Transverse colon (tissue), 4 donors: ENCODE measurements around the gene PDE10A. TPM values are rescaled to one million over a fixed set of nuclear protein-coding genes. Genes with fewer than 3 reads are reported as not detected.
A peak's percentile ranks its signal among the peaks of the same experiment; 100 is the strongest.

ENCODE experiments used
- DNase-seq: peaks from one replicate; pipeline ENCODE4 v3.0.0-alpha.2; 2019
- H3K27ac ChIP-seq, 4 donors: fragments of 200-600 bp; sonication (generic); 2 replicates each; pipeline ENCODE4 v1.5.1; 2016 to 2018; ENCODE audit warnings: inconsistent platforms in 4 of 4
- H3K27me3 ChIP-seq: fragments of 200-600 bp; sonication (generic); 2 replicates; pipeline ENCODE4 v1.5.1; 2017; ENCODE audit warnings: inconsistent platforms
- H3K36me3 ChIP-seq, 4 donors: fragments of 200-600 bp; sonication (generic); 2 replicates each; pipeline ENCODE4 v1.5.1; 2017 to 2019; ENCODE audit warnings: inconsistent platforms in 4 of 4
- H3K4me1 ChIP-seq, 4 donors: fragments of 200-600 bp; sonication (generic); 2 replicates each; pipeline ENCODE4 v1.5.1; 2017 to 2020; ENCODE audit warnings: inconsistent platforms in 4 of 4
- H3K4me3 ChIP-seq, 4 donors: fragments of 200-600 bp; sonication (generic); 1 replicate in 1 of 4; 2 replicates in 3 of 4; pipeline versions ENCODE4 v1.5.1 to v1.6.1; 2017 to 2019; ENCODE audit warnings: inconsistent platforms in 4 of 4
- H3K9me3 ChIP-seq, 2 donors: fragments of 200-600 bp; sonication (generic); 2 replicates each; pipeline ENCODE4 v1.5.1; 2017 to 2019; ENCODE audit warnings: inconsistent platforms in 2 of 2
- EP300 ChIP-seq: sonication (generic); formaldehyde crosslinking; IDR thresholded peaks from one replicate; pipeline ENCODE4 v1.6.1; 2017; ENCODE audit warnings: antibody characterized with exemption, low read depth
- POLR2A ChIP-seq: fragments of 450-650 bp; IDR thresholded peaks from one replicate; pipeline ENCODE4 v1.6.1; 2016; ENCODE audit warnings: antibody characterized with exemption, mild to moderate bottlenecking, moderate library complexity
- POLR2AphosphoS5 ChIP-seq, 3 donors: sonication (generic); formaldehyde crosslinking; IDR thresholded peaks; one replicate each; pipeline ENCODE4 v1.6.1; 2016; ENCODE audit warnings: antibody characterized with exemption in 3 of 3
- WGBS, 2 donors: methylation state at CpG; one replicate each; pipeline ENCODE4 v1.1.5; 2018; ENCODE audit warnings: low coverage in 1 of 2; 5-methylcytosine and 5-hydroxymethylcytosine counted together
- in situ Hi-C, 4 donors: fragments of 200-750 bp; cut with MboI; loops; one replicate each; pipeline versions ENCODE4 v1.15.0 to v1.15.1; 2017; ENCODE audit warnings: low sequenced_read_pairs in 3 of 4, low pct_ligation_motif_present in 1 of 4, low pct_unique_long_range_greater_than_20kb in 1 of 4
- intact Hi-C: fragments of 100-400 bp; cut with DNase I; formaldehyde crosslinking; loops from one replicate; pipeline ENCODE4 v1.15.1; 2023; ENCODE audit warnings: low total_unique reads
- total RNA-seq, 4 donors: library from RNA; depleted of rRNA; stranded (reverse); fragments of >200 nt; gene quantifications; one replicate each; pipeline ENCODE4 v1.1.0, GENCODE V29; 2016
- TF ChIP-seq, protein P1 (sequence below), 5 experiments: fragments of 200-600 bp in 3 of 5; fragments of 450-650 bp in 2 of 5; sonication (generic) in 3 of 5; IDR thresholded peaks; 1 replicate in 2 of 5; 2 replicates in 3 of 5; pipeline ENCODE4 v1.5.1; 2016 to 2017; ENCODE audit warnings: antibody characterized with exemption in 5 of 5, inconsistent platforms in 3 of 5, mild to moderate bottlenecking in 2 of 5, moderate library complexity in 1 of 5

Gene PDE10A
- total RNA-seq, 4 donors from 2014 or later, result 1.4 to 15.3 (median 4.3) TPM

DNA sequence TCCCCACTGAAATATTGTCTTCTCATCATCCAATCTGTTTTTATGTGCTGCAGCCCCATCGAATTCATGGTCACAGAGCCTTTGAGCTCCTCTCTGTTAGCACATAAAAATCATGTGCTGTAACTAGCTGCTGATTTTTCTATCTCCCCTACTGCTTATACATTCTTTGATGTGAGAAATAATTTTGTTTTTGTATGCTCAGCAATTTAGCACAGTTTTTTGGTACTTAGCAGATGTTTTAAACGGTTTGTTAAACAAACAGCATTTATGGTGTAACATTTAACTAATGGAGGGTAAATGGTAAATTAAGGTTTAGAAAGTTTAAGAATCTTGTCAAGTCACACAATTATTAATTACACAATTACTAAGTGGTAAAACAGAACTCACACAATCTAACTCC lies 221.9 kb downstream of the PDE10A start:
- WGBS, 2 donors, result 66 to 70% methylated on average over 2 of the region's 2 CpGs
- Histone ChIP-seq H3K27me3 (no peaks in the 10 kb centered on the region), H3K27ac (no peak overlapping the region), H3K36me3 (no peaks in the 10 kb centered on the region), H3K4me1 (no peaks in the 10 kb centered on the region), H3K4me3 (no peak overlapping the region), H3K9me3 (no peaks in the 10 kb centered on the region)
- no peak for DNase-seq
- intact Hi-C loops, result no loop called here
- in situ Hi-C loops, result loop anchor here in 2 of 4 donors (25.0 kb wide), 2 partner anchors 421 to 671 kb away; no protein-coding TSS in a partner anchor
- TF ChIP-seq POLR2AphosphoS5 (IDR thresholded peaks at IDR 0.05) (no peak), EP300 (no peak), POLR2A (no peak)
- TF ChIP-seq, protein P1, sequence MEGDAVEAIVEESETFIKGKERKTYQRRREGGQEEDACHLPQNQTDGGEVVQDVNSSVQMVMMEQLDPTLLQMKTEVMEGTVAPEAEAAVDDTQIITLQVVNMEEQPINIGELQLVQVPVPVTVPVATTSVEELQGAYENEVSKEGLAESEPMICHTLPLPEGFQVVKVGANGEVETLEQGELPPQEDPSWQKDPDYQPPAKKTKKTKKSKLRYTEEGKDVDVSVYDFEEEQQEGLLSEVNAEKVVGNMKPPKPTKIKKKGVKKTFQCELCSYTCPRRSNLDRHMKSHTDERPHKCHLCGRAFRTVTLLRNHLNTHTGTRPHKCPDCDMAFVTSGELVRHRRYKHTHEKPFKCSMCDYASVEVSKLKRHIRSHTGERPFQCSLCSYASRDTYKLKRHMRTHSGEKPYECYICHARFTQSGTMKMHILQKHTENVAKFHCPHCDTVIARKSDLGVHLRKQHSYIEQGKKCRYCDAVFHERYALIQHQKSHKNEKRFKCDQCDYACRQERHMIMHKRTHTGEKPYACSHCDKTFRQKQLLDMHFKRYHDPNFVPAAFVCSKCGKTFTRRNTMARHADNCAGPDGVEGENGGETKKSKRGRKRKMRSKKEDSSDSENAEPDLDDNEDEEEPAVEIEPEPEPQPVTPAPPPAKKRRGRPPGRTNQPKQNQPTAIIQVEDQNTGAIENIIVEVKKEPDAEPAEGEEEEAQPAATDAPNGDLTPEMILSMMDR (IDR thresholded peaks at IDR 0.05), result no peak

DNA sequence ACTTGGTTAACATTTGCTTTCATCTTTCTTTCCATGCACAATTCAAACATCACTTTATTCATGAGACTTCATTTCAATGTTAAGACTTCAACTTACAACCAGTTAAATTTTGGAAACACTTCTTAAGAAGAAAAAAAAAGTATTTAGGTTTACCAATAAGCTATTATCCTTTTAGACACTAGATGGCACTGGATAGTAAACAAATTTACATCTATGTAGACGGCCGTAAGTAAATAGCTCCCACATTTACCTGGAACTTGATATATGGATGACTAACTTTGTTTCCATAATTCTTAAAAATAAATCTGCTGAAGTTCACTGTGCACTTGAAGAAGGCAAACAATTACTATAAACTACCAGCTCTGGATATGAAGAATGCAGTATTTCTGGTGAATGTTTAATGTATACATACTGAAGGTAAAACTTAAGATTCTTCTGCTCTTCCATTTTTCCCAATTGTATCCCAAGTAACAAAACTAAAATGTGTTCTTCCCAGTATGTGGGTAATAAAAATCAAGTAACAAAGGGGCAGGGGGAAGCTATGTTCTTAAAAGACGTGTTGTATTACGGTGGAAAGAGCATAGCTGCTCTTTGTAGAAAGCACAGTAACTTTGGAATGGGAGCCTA lies 223.0 kb downstream of the PDE10A start:
- TF ChIP-seq EP300 (no peak), POLR2A (no peak), POLR2AphosphoS5 (IDR thresholded peaks at IDR 0.05) (no peak)
- TF ChIP-seq, protein P1 (IDR thresholded peaks at IDR 0.05), result peak in 3 of 5 experiments; percentile 14 to 36 (median 36)
- in situ Hi-C loops (loop anchor here in 2 of 4 donors (25.0 kb wide), 2 partner anchors 422 to 672 kb away; no protein-coding TSS in a partner anchor), intact Hi-C loops (no loop called here)
- H3K27me3 ChIP-seq, result no peaks in the 10 kb centered on the region
- H3K4me1 ChIP-seq, result no peaks in the 10 kb centered on the region
- 27 to 36% methylated on average over 3 to 4 of the region's 4 CpGs for WGBS, 2 donors
- no peak overlapping the region for H3K4me3 ChIP-seq
- no peaks in the 10 kb centered on the region for H3K36me3 ChIP-seq
- no peaks in the 10 kb centered on the region for H3K9me3 ChIP-seq
- DNase-seq, result no peak
- no peak overlapping the region for H3K27ac ChIP-seq

DNA sequence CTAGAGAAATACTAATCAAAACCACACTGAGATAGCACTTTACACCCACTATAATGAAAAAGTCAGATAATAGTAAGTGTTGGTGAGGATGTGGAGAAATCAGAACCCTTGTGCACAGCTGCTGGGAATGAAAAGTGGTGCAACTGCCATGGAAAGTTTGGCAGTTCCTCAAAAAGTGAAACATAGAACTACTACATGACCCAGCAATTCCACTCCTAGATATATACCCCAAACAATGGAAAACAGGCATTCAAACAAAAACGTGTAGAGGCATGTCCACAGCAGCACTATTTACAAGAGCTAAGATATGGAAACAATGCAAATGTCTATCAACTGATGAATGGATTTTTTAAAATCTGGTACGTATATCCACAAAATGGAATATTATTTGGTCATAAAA lies 236.1 kb downstream of the PDE10A start:
- intact Hi-C loops, result no loop called here
- Histone ChIP-seq H3K4me3 (no peak overlapping the region), H3K4me1 (no peaks in the 10 kb centered on the region), H3K27ac (no peak overlapping the region), H3K27me3 (no peaks in the 10 kb centered on the region), H3K36me3 (no peaks in the 10 kb centered on the region), H3K9me3 (no peaks in the 10 kb centered on the region)
- TF ChIP-seq POLR2AphosphoS5 (IDR thresholded peaks at IDR 0.05) (no peak), EP300 (no peak), POLR2A (no peak)
- TF ChIP-seq, protein P1 (IDR thresholded peaks at IDR 0.05), result no peak
- WGBS, 2 donors, result 66 to 71% methylated on average over 2 of the region's 2 CpGs
- in situ Hi-C loops, result loop anchor here in 2 of 4 donors (25.0 kb wide), 2 partner anchors 435 to 685 kb away; no protein-coding TSS in a partner anchor
- no peak for DNase-seq

DNA sequence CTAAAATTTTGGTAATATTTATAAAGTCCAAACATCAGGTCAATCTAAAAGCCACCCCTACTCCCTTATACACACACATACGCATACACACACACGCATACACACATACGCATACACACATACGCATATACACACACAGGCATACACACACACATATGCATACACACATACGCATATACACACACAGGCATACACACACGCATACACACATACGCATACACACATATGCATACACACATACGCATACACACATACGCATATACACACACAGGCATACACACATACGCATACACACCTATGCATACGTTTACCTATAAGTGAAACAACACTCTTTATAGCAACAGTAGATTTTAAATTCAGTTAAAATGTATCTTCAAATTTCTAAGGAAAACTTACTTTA lies 240.8 kb downstream of the PDE10A start:
- 88 to 95% methylated on average over 11 of the region's 11 CpGs for WGBS, 2 donors
- Histone ChIP-seq H3K36me3 (no peaks in the 10 kb centered on the region), H3K9me3 (no peaks in the 10 kb centered on the region), H3K4me1 (no peaks in the 10 kb centered on the region), H3K4me3 (no peak overlapping the region), H3K27ac (no peak overlapping the region), H3K27me3 (no peaks in the 10 kb centered on the region)
- intact Hi-C loops, result no loop called here
- in situ Hi-C loops, result no loop called here
- DNase-seq, result no peak
- TF ChIP-seq EP300 (no peak), POLR2AphosphoS5 (IDR thresholded peaks at IDR 0.05) (no peak), POLR2A (no peak)
- TF ChIP-seq, protein P1 (IDR thresholded peaks at IDR 0.05), result no peak
